HepG2 (cell line): ENCODE data around the gene AP1M2. TPM values are rescaled to one million over a fixed set of nuclear protein-coding genes. Genes with fewer than 3 reads are reported as not detected.

Experiments
- ATAC-seq: fragments of 200-7000 bp; cut with Tn5 transposase; 3 replicates; pipeline ENCODE4 v1.9.1; 2020; ENCODE audit warnings: mild to moderate bottlenecking, moderate library complexity
- BruUV-seq: library from RNA; stranded (reverse); fragments of 400-500 nt; replicated peaks from 2 replicates; lab custom pipeline; 2021; lab: Mats Ljungman, UMichigan
- CTCF ChIA-PET: fragments of 300-600 bp; formaldehyde crosslinking; extraction: SDS; loops from one replicate; lab custom pipeline; 2021; ENCODE audit warnings: low total read pairs, inconsistent platforms, low intra/inter-chr PET ratio; lab: Yijun Ruan, JAX
- POLR2A ChIA-PET: fragments of 350-600 bp; sonication (Branson Sonifier 250); formaldehyde crosslinking; loops from one replicate; lab custom pipeline; 2020; ENCODE audit warnings: antibody characterized with exemption, inconsistent platforms; lab: Yijun Ruan, JAX
- DNase-seq: peaks from one replicate; pipeline ENCODE4 v3.0.0-alpha.2; 2015; ENCODE audit warnings: low spot score
- FAIRE-seq: peaks from 3 replicates; lab custom pipeline; 2011; peaks lifted over from hg19 to GRCh38; lab: Jason Lieb, UNC
- H2AFZ ChIP-seq: one replicate; pipeline ENCODE4 v1.6.1; 2011; ENCODE audit warnings: low read length, inconsistent platforms
- H3K27ac ChIP-seq: fragments of 300-600 bp; 3 replicates; pipeline ENCODE4 v1.8.0; 2011; ENCODE audit warnings: mixed run types, mild to moderate bottlenecking, mixed read lengths, low read length, inconsistent platforms; ENCODE audit not compliant: insufficient read depth; ENCODE audit errors: extremely low read length
- H3K27me3 ChIP-seq, 2 experiments: fragments of 200-600 bp in 1 of 2; 2 replicates in 1 of 2; 3 replicates in 1 of 2; pipeline versions ENCODE4 v1.6.0 to v1.8.0; 2011; ENCODE audit warnings: low read length in 2 of 2, mild to moderate bottlenecking in 2 of 2, moderate library complexity in 2 of 2, inconsistent platforms in 1 of 2; ENCODE audit not compliant: insufficient read depth in 2 of 2, control insufficient read depth in 1 of 2
- H3K36me3 ChIP-seq, 2 experiments: fragments of 200-600 bp in 1 of 2; replicated peaks in 1 of 2; 2 replicates in 1 of 2; 3 replicates in 1 of 2; pipeline versions ENCODE4 v1.5.1 to v1.8.0; 2011; ENCODE audit warnings: low read length in 2 of 2, inconsistent platforms in 1 of 2; ENCODE audit not compliant: insufficient read depth in 2 of 2, control insufficient read depth in 1 of 2
- H3K4me1 ChIP-seq: 2 replicates; pipeline ENCODE4 v1.5.1; 2012; ENCODE audit warnings: low read length, inconsistent platforms; ENCODE audit not compliant: insufficient read depth
- H3K4me2 ChIP-seq: 2 replicates; pipeline ENCODE4 v1.6.0; 2011; ENCODE audit warnings: low read depth, low read length, inconsistent platforms
- H3K4me3 ChIP-seq, 3 experiments: fragments of 200-600 bp in 1 of 3; sonication (generic), shearing (Covaris generic) in 1 of 3; replicated peaks in 1 of 3; 2 replicates each; pipeline ENCODE4 v1.5.1; 2011 to 2016; ENCODE audit warnings: low read length in 3 of 3, inconsistent platforms in 2 of 3, low read depth in 2 of 3, mild to moderate bottlenecking in 2 of 3, control low read depth in 1 of 3, mixed read lengths in 1 of 3; ENCODE audit not compliant: insufficient read depth in 1 of 3
- H3K79me2 ChIP-seq: one replicate; pipeline ENCODE4 v1.6.1; 2011; ENCODE audit warnings: low read length, inconsistent platforms; ENCODE audit not compliant: insufficient read depth
- H3K9ac ChIP-seq: 2 replicates; pipeline ENCODE4 v1.6.0; 2011; ENCODE audit warnings: mild to moderate bottlenecking, low read depth, low read length, inconsistent platforms; ENCODE audit not compliant: insufficient read depth
- H3K9me3 ChIP-seq: 2 replicates; pipeline ENCODE4 v1.5.1; 2012; ENCODE audit warnings: mild to moderate bottlenecking, low read length
- H4K20me1 ChIP-seq: 2 replicates; pipeline ENCODE4 v1.6.0; 2011; ENCODE audit warnings: inconsistent platforms, mild to moderate bottlenecking, low read length, moderate library complexity; ENCODE audit not compliant: insufficient read depth
- EZH2 ChIP-seq: conservative IDR thresholded peaks from 2 replicates; pipeline ENCODE4 v1.6.1; 2012; ENCODE audit warnings: mild to moderate bottlenecking, low read depth, low read length, moderate library complexity
- FOXJ3 ChIP-seq: sonication (generic); formaldehyde crosslinking; IDR thresholded peaks from 2 replicates; pipeline ENCODE4 v1.4.0; 2020; ENCODE audit warnings: missing genetic modification reagents, mild to moderate bottlenecking, borderline replicate concordance
- FOXK2 ChIP-seq: fragments of 450-650 bp; IDR thresholded peaks from 2 replicates; pipeline ENCODE4 v1.6.1; 2016
- JARID2 ChIP-seq: sonication (generic); formaldehyde crosslinking; IDR thresholded peaks from 2 replicates; pipeline ENCODE4 v1.8.1; 2023; ENCODE audit warnings: missing genetic modification reagents, inconsistent platforms; ENCODE audit not compliant: insufficient replicate concordance
- KMT2A ChIP-seq: sonication (generic); formaldehyde crosslinking; IDR thresholded peaks from 2 replicates; pipeline ENCODE4 v1.4.0; 2020; ENCODE audit warnings: missing genetic modification reagents
- MAFK ChIP-seq, 2 experiments: IDR thresholded peaks in 1 of 2; conservative IDR thresholded peaks in 1 of 2; 2 replicates each; pipeline ENCODE4 v1.6.1; 2011; ENCODE audit warnings: improper control_type of control experiment in 2 of 2, low read length in 2 of 2
- MTA1 ChIP-seq: sonication (generic); formaldehyde crosslinking; IDR thresholded peaks from 2 replicates; pipeline ENCODE4 v1.4.0; 2020; ENCODE audit warnings: missing genetic modification reagents, mild to moderate bottlenecking, borderline replicate concordance
- NFKBIZ ChIP-seq: IDR thresholded peaks from 2 replicates; pipeline ENCODE4 v1.6.1; 2018; ENCODE audit warnings: missing genetic modification reagents, missing compliant biosample characterization
- NR2F2 ChIP-seq: IDR thresholded peaks from 2 replicates; pipeline ENCODE4 v1.6.1; 2012; ENCODE audit warnings: low read depth, inconsistent platforms, borderline replicate concordance
- RAD51 ChIP-seq: fragments of 450-650 bp; IDR thresholded peaks from 2 replicates; pipeline ENCODE4 v1.6.1; 2016; ENCODE audit warnings: borderline replicate concordance
- ZFP36L2 ChIP-seq: sonication (generic); formaldehyde crosslinking; IDR thresholded peaks from 2 replicates; pipeline ENCODE4 v1.4.0; 2020; ENCODE audit warnings: missing genetic modification reagents
- ZNF839 ChIP-seq: sonication (generic); formaldehyde crosslinking; IDR thresholded peaks from 2 replicates; pipeline ENCODE4 v1.4.0; 2020; ENCODE audit warnings: missing genetic modification reagents, mild to moderate bottlenecking, borderline replicate concordance
- ZNF841 ChIP-seq: sonication (generic); formaldehyde crosslinking; IDR thresholded peaks from 2 replicates; pipeline ENCODE4 v1.8.1; 2023; ENCODE audit warnings: missing genetic modification reagents, borderline replicate concordance
- WGBS: methylation state at CpG from one replicate; pipeline ENCODE4 v1.1.6; 2017; ENCODE audit warnings: low lambda C conversion rate; 5-methylcytosine and 5-hydroxymethylcytosine counted together
- in situ Hi-C: cut with HindIII; loops from 2 replicates; pipeline ENCODE4 v1.10.0; 2017; ENCODE audit warnings: low pct_unique_long_range_greater_than_20kb; ENCODE audit not compliant: extremely low pct_ligation_motif_present
- intact Hi-C: fragments of 100-400 bp; cut with micrococcal nuclease; formaldehyde crosslinking; loops from one replicate; pipeline ENCODE4 v1.10.0; 2022; ENCODE audit not compliant: unreplicated experiment
- polyA plus RNA-seq, 8 experiments: library from polyadenylated mRNA; depleted of rRNA in 3 of 8; stranded (reverse) in 7 of 8; unstranded in 1 of 8; fragments of >200 nt; fragmentation: Illumina TruSeq in 4 of 8; extraction: Trizol in 4 of 8; gene quantifications; 2 replicates each; pipeline versions ENCODE4 v1.2.1 to v1.2.3, GENCODE V29; 2011 to 2016; ENCODE audit warnings: low read depth in 4 of 8, missing spikeins in 1 of 8, mixed read lengths in 1 of 8; ENCODE audit not compliant: insufficient read depth in 1 of 8
- total RNA-seq, 5 experiments: library from RNA; depleted of rRNA; stranded (reverse); fragments of >200 nt; fragmentation: Illumina TruSeq; extraction: Trizol; gene quantifications; 2 replicates each; pipeline ENCODE4 v1.2.3, GENCODE V29; 2016; ENCODE audit warnings: low read depth in 1 of 5
- TF ChIP-seq, protein P1 (sequence below): sonication (generic); formaldehyde crosslinking; IDR thresholded peaks from 2 replicates; pipeline ENCODE4 v1.4.0; 2020; ENCODE audit warnings: missing genetic modification reagents

The AP1M2 gene
- total and polyA plus RNA-seq, 2 of the 13 experiments (the other 11 are each of a cell fraction or from before 2014, with no cell fraction given): 6.3 to 76.8 TPM

- CTCF ChIA-PET: no interaction called here
- Histone ChIP-seq H3K4me2 (no peak overlapping the region), H4K20me1 (no peaks in the 10 kb centered on the region), H3K79me2 (no peaks in the 10 kb centered on the region), H3K36me3 (no peaks in the 10 kb centered on the region), H3K27ac (no peak overlapping the region), H3K27me3 (peaks cover 1 to 17% of the 10 kb centered on the region in 2 experiments; a peak in 3 of 5 replicates), H3K4me3 (no peak overlapping the region), H2AFZ (no peak overlapping the region), H3K9me3 (no peaks in the 10 kb centered on the region), H3K9ac (no peak overlapping the region), H3K4me1 (peaks cover 15% of the 10 kb centered on the region; the same call in 1 of the 2 replicates)
- in situ Hi-C loops: no loop called here
- FAIRE-seq: no peak
- TF ChIP-seq MAFK (conservative IDR thresholded peaks at IDR 0.05 in 1 of 2, IDR thresholded peaks at IDR 0.05 in 1 of 2; ENCODE audit: low read length in 2 of 2): no peak
- TF ChIP-seq, protein P1, sequence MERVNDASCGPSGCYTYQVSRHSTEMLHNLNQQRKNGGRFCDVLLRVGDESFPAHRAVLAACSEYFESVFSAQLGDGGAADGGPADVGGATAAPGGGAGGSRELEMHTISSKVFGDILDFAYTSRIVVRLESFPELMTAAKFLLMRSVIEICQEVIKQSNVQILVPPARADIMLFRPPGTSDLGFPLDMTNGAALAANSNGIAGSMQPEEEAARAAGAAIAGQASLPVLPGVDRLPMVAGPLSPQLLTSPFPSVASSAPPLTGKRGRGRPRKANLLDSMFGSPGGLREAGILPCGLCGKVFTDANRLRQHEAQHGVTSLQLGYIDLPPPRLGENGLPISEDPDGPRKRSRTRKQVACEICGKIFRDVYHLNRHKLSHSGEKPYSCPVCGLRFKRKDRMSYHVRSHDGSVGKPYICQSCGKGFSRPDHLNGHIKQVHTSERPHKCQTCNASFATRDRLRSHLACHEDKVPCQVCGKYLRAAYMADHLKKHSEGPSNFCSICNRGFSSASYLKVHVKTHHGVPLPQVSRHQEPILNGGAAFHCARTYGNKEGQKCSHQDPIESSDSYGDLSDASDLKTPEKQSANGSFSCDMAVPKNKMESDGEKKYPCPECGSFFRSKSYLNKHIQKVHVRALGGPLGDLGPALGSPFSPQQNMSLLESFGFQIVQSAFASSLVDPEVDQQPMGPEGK (CRISPR knock-in tag): no peak
- TF ChIP-seq FOXK2: no peak
- no peak for TF ChIP-seq JARID2 (CRISPR knock-in tag)
- no peak for TF ChIP-seq ZNF841 (CRISPR knock-in tag)
- no peak for TF ChIP-seq RAD51
- no peak for TF ChIP-seq FOXJ3 (CRISPR knock-in tag)
- no peak for TF ChIP-seq ZFP36L2 (CRISPR knock-in tag)
- no peak for TF ChIP-seq EZH2
- no peak for TF ChIP-seq KMT2A (CRISPR knock-in tag)
- TF ChIP-seq ZNF839: no peak
- TF ChIP-seq NFKBIZ (CRISPR knock-in tag): no peak
- TF ChIP-seq NR2F2: no peak
- no peak for TF ChIP-seq MTA1
- POLR2A ChIA-PET: interaction anchor here (0.9 kb wide), 1 partner anchor 18 kb away, joined by 3 read pairs; no protein-coding TSS in a partner anchor
- no TSS peak for BruUV-seq
- intact Hi-C loops: no loop called here
- no peak for DNase-seq
- peak; percentile 23; the same call in 1 of the 3 replicates for ATAC-seq
- WGBS: 0% methylated on average over 6 of the region's 6 CpGs
Observed at GRCh38 chr19:10535613-10536012, 51.5 kb downstream of the AP1M2 start.
